ENCODE results near the gene RNF2.

The RNF2 gene

DNA sequence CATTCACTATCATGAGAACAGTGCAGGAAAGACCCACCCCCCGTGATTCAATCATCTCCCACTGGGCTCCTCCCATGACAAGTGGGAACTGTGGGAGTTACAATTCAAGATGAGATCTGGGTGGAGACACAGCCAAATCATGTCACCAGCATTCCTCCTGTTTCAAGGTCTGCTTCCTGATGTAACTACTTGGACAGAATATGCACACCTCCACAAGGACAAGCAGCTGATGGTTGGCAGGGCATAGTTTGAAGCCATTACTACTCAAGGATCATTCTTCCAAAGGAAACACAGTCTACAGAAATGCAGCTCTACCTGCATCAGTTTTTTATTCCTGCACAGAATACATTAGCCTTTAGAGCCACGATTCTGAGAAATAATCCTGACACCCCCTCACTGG is 28.5 kb upstream of the RNF2 start:
- no peaks in the 10 kb centered on the region for H3F3A ChIP-seq (ENCODE audit: insufficient read depth, low read length)
- H3K9me2 ChIP-seq (ENCODE audit: low read depth, low read length): no peaks in the 10 kb centered on the region
- no peaks in the 10 kb centered on the region for H3K36me3 ChIP-seq (ENCODE audit: insufficient read depth, low read length)
- no peak overlapping the region for H3K4me3 ChIP-seq (ENCODE audit: low read depth, low read length, poor library complexity, severe bottlenecking)
- TF ChIP-seq EZH2 (IDR thresholded peaks at IDR 0.05; ENCODE audit: borderline replicate concordance, low read length): no peak
- TF ChIP-seq, protein P1, sequence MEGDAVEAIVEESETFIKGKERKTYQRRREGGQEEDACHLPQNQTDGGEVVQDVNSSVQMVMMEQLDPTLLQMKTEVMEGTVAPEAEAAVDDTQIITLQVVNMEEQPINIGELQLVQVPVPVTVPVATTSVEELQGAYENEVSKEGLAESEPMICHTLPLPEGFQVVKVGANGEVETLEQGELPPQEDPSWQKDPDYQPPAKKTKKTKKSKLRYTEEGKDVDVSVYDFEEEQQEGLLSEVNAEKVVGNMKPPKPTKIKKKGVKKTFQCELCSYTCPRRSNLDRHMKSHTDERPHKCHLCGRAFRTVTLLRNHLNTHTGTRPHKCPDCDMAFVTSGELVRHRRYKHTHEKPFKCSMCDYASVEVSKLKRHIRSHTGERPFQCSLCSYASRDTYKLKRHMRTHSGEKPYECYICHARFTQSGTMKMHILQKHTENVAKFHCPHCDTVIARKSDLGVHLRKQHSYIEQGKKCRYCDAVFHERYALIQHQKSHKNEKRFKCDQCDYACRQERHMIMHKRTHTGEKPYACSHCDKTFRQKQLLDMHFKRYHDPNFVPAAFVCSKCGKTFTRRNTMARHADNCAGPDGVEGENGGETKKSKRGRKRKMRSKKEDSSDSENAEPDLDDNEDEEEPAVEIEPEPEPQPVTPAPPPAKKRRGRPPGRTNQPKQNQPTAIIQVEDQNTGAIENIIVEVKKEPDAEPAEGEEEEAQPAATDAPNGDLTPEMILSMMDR (IDR thresholded peaks at IDR 0.05; ENCODE audit: low read length): no peak
- H2AFZ ChIP-seq (ENCODE audit: low read length): no peak overlapping the region
- H3K27ac ChIP-seq (ENCODE audit: low read depth, low read length, poor library complexity, severe bottlenecking): no peak overlapping the region
- no peaks in the 10 kb centered on the region for H3K9me3 ChIP-seq (ENCODE audit: low read length)
- no peaks in the 10 kb centered on the region for H4K20me1 ChIP-seq (ENCODE audit: insufficient read depth, low read length)
- no peak overlapping the region for H3K9ac ChIP-seq (ENCODE audit: low read length)
- H3K79me2 ChIP-seq (ENCODE audit: insufficient read depth, low read length): no peaks in the 10 kb centered on the region
- no peaks in the 10 kb centered on the region for H3K27me3 ChIP-seq (ENCODE audit: insufficient read depth, low read length)
- no peaks in the 10 kb centered on the region for H3K4me1 ChIP-seq (ENCODE audit: insufficient read depth, low read length, severe bottlenecking)
- H3K4me2 ChIP-seq (ENCODE audit: low read length): no peak overlapping the region

DNA sequence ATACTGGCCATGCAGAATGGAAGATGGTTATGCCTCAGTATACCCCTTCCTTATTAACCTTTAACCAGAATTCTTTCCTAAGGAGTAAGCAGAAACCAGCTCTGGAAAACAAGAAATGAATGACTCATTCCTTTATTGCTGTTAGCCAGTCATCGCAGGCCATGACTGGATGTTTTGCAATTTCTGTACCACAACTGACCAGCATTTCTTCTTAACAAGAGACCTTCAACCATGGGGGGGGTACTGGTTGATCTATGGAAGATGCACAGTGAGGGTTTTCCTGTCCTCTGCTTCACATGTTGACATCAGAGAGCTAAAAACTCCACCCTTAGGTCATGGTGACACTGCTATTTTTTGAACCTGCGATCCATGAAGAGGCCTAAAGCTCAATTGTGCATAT is 28.0 kb upstream of the RNF2 start:
- Histone ChIP-seq H3K79me2 (ENCODE audit: insufficient read depth, low read length) (no peaks in the 10 kb centered on the region), H3K4me1 (ENCODE audit: insufficient read depth, low read length, severe bottlenecking) (no peaks in the 10 kb centered on the region), H3K4me3 (ENCODE audit: low read depth, low read length, poor library complexity, severe bottlenecking) (no peak overlapping the region), H3K4me2 (ENCODE audit: low read length) (no peak overlapping the region), H3K9ac (ENCODE audit: low read length) (no peak overlapping the region), H3F3A (ENCODE audit: insufficient read depth, low read length) (no peaks in the 10 kb centered on the region), H4K20me1 (ENCODE audit: insufficient read depth, low read length) (no peaks in the 10 kb centered on the region), H2AFZ (ENCODE audit: low read length) (no peak overlapping the region), H3K27me3 (ENCODE audit: insufficient read depth, low read length) (no peaks in the 10 kb centered on the region), H3K36me3 (ENCODE audit: insufficient read depth, low read length) (no peaks in the 10 kb centered on the region), H3K27ac (ENCODE audit: low read depth, low read length, poor library complexity, severe bottlenecking) (no peak overlapping the region), H3K9me3 (ENCODE audit: low read length) (no peaks in the 10 kb centered on the region), H3K9me2 (ENCODE audit: low read depth, low read length) (no peaks in the 10 kb centered on the region)
- TF ChIP-seq EZH2 (IDR thresholded peaks at IDR 0.05; ENCODE audit: borderline replicate concordance, low read length): no peak
- TF ChIP-seq, protein P1 (IDR thresholded peaks at IDR 0.05; ENCODE audit: low read length): no peak

DNA sequence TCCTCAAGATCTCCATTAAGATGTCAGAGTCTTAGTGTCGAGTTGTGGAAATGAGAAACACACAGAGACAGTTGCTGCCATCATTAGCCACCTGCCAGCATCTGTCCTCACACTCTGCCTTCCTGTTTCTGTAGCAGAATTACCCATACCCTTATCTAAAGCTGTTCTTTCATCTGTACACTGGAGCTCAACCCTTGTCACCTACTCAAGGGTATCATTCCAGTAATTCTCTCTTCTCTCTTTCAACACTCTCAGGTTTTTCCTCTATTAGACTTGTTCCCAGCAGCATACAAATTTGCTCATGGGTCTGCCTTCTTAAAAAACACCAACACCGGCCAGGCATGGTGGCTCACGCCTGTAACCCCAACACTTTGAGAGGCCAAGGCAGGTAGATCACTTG is 27.4 kb upstream of the RNF2 start:
- no peaks in the 10 kb centered on the region for H3K4me1 ChIP-seq (ENCODE audit: insufficient read depth, low read length, severe bottlenecking)
- H3K79me2 ChIP-seq (ENCODE audit: insufficient read depth, low read length): no peaks in the 10 kb centered on the region
- H3K9ac ChIP-seq (ENCODE audit: low read length): no peak overlapping the region
- no peaks in the 10 kb centered on the region for H3K9me2 ChIP-seq (ENCODE audit: low read depth, low read length)
- no peaks in the 10 kb centered on the region for H3K36me3 ChIP-seq (ENCODE audit: insufficient read depth, low read length)
- no peak overlapping the region for H3K4me3 ChIP-seq (ENCODE audit: low read depth, low read length, poor library complexity, severe bottlenecking)
- H2AFZ ChIP-seq (ENCODE audit: low read length): no peak overlapping the region
- H3F3A ChIP-seq (ENCODE audit: insufficient read depth, low read length): no peaks in the 10 kb centered on the region
- no peak for TF ChIP-seq EZH2 (IDR thresholded peaks at IDR 0.05; ENCODE audit: borderline replicate concordance, low read length)
- TF ChIP-seq, protein P1 (IDR thresholded peaks at IDR 0.05; ENCODE audit: low read length): no peak
- H4K20me1 ChIP-seq (ENCODE audit: insufficient read depth, low read length): no peaks in the 10 kb centered on the region
- no peaks in the 10 kb centered on the region for H3K9me3 ChIP-seq (ENCODE audit: low read length)
- no peaks in the 10 kb centered on the region for H3K27me3 ChIP-seq (ENCODE audit: insufficient read depth, low read length)
- H3K27ac ChIP-seq (ENCODE audit: low read depth, low read length, poor library complexity, severe bottlenecking): no peak overlapping the region
- no peak overlapping the region for H3K4me2 ChIP-seq (ENCODE audit: low read length)

Data from OCI-LY1 (cell line).